SJCRH30 (cell line): ENCODE data around the gene DNAJA4. TPM values are rescaled to one million over a fixed set of nuclear protein-coding genes. Genes with fewer than 3 reads are reported as not detected.

Experiments
- DNase-seq, 2 experiments: peaks; one replicate each; pipeline ENCODE4 v3.0.0-alpha.2; 2015 to 2020
- H3K27ac ChIP-seq: fragments of 250-450 bp; sonication (Bioruptor Pico); 2 replicates; pipeline ENCODE4 v1.5.1; 2020; ENCODE audit warnings: mild to moderate bottlenecking, moderate library complexity
- H3K27me3 ChIP-seq: fragments of 250-450 bp; sonication (Bioruptor Pico); 2 replicates; pipeline ENCODE4 v1.5.1; 2020; ENCODE audit warnings: mild to moderate bottlenecking, moderate library complexity
- H3K36me3 ChIP-seq: fragments of 250-450 bp; sonication (Bioruptor Pico); 2 replicates; pipeline ENCODE4 v1.5.1; 2020; ENCODE audit warnings: mild to moderate bottlenecking, moderate library complexity
- H3K4me1 ChIP-seq: fragments of 250-450 bp; sonication (Bioruptor Pico); 2 replicates; pipeline ENCODE4 v1.5.1; 2020; ENCODE audit warnings: mild to moderate bottlenecking, moderate library complexity
- H3K4me3 ChIP-seq: fragments of 250-450 bp; sonication (Bioruptor Pico); 2 replicates; pipeline ENCODE4 v1.5.1; 2020; ENCODE audit warnings: mild to moderate bottlenecking, moderate library complexity
- H3K9me3 ChIP-seq: fragments of 250-450 bp; sonication (Bioruptor Pico); replicated peaks from 2 replicates; pipeline ENCODE4 v1.5.1; 2020; ENCODE audit warnings: mild to moderate bottlenecking, moderate library complexity
- total RNA-seq: library from RNA; depleted of rRNA; stranded (reverse); fragments of >200 nt; shearing (Covaris generic); gene quantifications from 2 replicates; pipeline ENCODE4 v1.2.3, GENCODE V29; 2014; rRNA removed

Gene DNAJA4
- total RNA-seq, result 0.15 TPM in 1 of 2 replicates, not detected in the other

DNA sequence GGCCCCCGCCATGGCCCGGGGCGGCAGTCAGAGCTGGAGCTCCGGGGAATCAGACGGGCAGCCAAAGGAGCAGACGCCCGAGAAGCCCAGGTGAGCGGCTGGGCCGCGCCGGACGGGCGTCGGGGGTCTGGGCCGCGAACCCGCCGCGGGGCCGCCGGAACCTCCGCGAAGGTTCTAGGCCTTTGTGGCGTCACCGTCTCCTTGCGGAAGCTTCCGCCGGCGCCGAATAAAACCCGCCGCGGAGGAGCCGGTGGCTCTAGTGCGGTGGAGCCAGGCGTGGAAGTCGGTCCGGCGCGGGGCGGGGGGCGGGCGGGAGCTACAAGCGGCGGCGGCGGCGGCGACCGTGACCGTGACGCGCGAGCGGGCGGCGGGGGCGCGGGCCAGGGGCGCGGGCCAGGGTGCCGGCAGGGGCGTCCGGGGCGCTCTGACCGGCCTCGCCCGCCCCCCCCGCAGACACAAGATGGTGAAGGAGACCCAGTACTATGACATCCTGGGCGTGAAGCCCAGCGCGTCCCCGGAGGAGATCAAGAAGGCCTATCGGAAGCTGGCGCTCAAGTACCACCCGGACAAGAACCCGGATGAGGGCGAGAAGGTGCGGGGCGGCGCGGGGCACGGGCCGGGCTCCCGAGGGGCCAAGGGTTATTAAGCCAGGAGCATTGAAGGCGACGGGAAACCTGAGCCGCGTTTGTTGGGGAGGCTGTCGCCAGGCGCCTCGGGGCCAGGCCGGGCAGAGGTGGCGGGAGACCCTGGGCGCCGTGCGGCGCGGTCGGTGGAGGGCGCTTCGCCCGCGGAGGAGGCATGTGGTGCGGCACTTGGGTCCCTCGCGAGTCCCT is at the start of gene DNAJA4:
Gene DNAJA4 (plus strand): TSS at position 259 of the 833 bp plus-strand sequence. CDS start 202 bp downstream, at position 461.
- DNase-seq, result no peak
- Histone ChIP-seq H3K4me3 (no peak within 1 kb of the TSS), H3K4me1 (peaks cover 8% of the 10 kb centered on the region; the same call in 1 of the 2 replicates), H3K9me3 (no peaks in the 10 kb centered on the region), H3K27me3 (no peaks in the 10 kb centered on the region), H3K36me3 (no peaks in the 10 kb centered on the region), H3K27ac (no peak within 1 kb of the TSS)

- Histone ChIP-seq H3K4me3 (no peak overlapping the region), H3K27me3 (no peaks in the 10 kb centered on the region), H3K9me3 (no peaks in the 10 kb centered on the region), H3K27ac (no peak overlapping the region), H3K36me3 (no peaks in the 10 kb centered on the region), H3K4me1 (peaks cover 23% of the 10 kb centered on the region)
- DNase-seq, result no peak
Measured at GRCh38 chr15:78216276-78217104, 47.9 kb upstream of the DNAJA4 start.

- Histone ChIP-seq H3K4me1 (no peaks in the 10 kb centered on the region; the same call in 1 of the 2 replicates), H3K27ac (no peak overlapping the region), H3K4me3 (no peak overlapping the region), H3K27me3 (no peaks in the 10 kb centered on the region), H3K36me3 (no peaks in the 10 kb centered on the region), H3K9me3 (no peaks in the 10 kb centered on the region)
- DNase-seq, result no peak
Measured at GRCh38 chr15:78220713-78221112, 43.6 kb upstream of the DNAJA4 start.

DNA sequence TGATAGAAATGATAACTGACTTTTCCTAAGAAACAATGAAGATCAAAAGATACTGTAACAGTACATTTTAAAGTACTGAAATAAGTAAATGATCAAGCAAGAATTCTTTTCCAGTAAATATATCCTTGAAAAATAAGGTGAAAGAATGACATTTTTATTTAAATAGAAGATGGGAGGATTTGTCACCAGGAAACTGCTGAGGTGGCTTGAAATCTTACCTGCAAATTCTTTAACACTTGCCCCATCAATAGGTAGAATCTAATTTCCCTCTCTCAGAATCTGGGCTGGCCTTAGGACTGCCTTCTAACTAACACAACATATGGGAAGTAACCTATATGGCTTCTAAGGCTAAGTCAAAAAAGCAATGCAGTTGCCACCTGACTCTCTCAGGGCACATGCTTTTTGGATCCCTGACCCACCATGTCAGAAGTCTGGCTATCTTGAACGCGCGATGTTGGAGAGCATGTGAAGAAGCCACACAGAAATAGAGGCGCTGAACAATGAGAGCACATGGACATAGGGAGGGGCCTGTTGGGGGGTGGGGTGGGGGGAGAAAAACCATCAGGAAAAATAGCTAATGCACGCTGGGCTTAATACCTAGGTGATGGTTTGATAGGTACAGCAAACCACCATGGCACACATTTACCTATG is 41.5 kb upstream of the DNAJA4 start:
- Histone ChIP-seq H3K27ac (no peak overlapping the region), H3K9me3 (no peaks in the 10 kb centered on the region), H3K36me3 (no peaks in the 10 kb centered on the region), H3K27me3 (no peaks in the 10 kb centered on the region), H3K4me1 (no peaks in the 10 kb centered on the region; the same call in 1 of the 2 replicates), H3K4me3 (no peak overlapping the region)
- no peak for DNase-seq

DNA sequence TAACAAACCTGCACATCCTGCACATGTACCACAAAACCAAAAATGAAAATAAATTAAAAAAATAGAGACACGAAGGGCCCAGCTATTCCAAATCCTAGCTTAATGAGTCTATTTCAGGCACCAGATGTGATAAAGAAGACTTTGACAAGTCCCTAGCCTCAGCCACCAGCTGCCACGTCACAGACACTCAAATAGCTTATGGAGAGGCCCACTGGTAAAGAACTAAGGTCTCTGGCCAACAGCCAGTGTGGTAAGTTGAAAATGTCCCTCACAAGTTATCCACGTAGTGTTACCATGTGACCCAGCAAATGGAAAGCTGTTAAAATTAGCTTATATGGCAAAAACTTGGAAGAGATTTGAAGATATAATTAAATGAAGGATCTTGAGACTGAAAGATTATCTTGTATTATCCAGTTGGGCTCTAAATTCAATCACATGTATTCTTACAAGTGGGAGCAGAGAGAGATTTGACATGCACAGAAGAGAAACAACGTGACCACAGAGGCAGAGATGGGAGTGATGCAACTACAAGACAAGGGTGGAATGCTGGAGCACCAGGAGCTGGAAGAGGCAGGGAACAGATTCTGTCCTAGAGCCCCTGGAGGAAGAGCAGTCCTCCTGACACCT is 40.9 kb upstream of the DNAJA4 start:
- Histone ChIP-seq H3K4me1 (no peaks in the 10 kb centered on the region; the same call in 1 of the 2 replicates), H3K4me3 (no peak overlapping the region), H3K27ac (no peak overlapping the region), H3K9me3 (no peaks in the 10 kb centered on the region), H3K36me3 (no peaks in the 10 kb centered on the region), H3K27me3 (no peaks in the 10 kb centered on the region)
- DNase-seq, result no peak

DNA sequence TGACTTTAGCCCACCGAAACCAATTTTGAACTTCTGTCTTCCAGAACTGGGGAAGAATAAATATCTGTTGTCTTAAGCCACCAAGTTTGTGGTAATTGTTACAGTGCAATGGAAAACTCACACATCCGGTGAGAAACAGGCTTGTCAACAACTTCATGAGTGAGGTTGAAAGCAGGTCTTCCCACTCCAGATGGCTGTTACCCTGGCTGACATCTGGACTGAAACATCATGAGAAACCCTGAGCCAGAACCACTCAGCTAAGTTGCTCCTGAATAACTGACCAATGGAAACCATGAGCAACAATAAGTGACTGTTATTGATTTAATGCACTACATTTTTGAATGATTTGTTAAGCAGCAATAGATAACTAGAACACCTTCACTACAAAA is 40.3 kb upstream of the DNAJA4 start:
- Histone ChIP-seq H3K36me3 (no peaks in the 10 kb centered on the region), H3K27ac (no peak overlapping the region), H3K4me1 (no peaks in the 10 kb centered on the region; the same call in 1 of the 2 replicates), H3K27me3 (no peaks in the 10 kb centered on the region), H3K9me3 (no peaks in the 10 kb centered on the region), H3K4me3 (no peak overlapping the region)
- no peak for DNase-seq

DNA sequence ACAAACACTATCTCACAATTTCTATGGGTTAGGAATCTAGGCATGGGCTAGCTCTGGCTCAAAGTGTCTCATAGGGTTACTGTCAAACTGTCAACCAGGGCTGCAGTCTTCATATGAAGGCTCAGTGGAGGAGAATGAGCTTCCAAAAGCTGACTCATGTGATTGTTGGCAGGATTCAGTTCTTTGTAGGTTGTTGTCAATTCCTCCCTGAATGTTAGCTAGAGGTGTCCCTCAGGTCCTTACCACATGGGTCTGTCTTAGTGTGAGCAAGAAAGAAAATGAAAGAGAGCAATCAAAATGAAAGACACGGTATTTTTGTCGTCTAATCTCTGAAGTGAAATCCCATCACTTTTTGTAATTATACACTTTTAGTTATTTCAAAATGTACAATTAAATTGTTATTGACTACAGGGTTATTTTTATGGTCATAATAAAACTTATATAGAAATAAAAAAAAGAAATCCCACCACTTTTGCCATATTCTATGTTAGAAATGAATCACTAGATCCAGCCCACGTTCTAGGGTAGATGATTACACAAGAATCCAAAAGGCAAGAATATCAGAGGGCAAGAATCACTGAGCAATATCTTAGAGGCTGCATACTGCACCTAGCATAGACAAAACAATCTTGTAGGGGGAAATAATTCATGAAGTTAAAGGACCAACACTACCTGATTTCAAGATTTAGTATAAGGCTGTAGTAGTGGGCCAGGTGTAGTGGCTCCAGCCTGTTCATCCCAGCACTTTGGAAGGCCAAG is 38.4 kb upstream of the DNAJA4 start:
- H3K4me3 ChIP-seq, result no peak overlapping the region
- H3K4me1 ChIP-seq, result no peaks in the 10 kb centered on the region; the same call in 1 of the 2 replicates
- H3K9me3 ChIP-seq, result no peaks in the 10 kb centered on the region
- H3K27ac ChIP-seq, result no peak overlapping the region
- no peaks in the 10 kb centered on the region for H3K36me3 ChIP-seq
- no peaks in the 10 kb centered on the region for H3K27me3 ChIP-seq
- DNase-seq, result no peak

DNA sequence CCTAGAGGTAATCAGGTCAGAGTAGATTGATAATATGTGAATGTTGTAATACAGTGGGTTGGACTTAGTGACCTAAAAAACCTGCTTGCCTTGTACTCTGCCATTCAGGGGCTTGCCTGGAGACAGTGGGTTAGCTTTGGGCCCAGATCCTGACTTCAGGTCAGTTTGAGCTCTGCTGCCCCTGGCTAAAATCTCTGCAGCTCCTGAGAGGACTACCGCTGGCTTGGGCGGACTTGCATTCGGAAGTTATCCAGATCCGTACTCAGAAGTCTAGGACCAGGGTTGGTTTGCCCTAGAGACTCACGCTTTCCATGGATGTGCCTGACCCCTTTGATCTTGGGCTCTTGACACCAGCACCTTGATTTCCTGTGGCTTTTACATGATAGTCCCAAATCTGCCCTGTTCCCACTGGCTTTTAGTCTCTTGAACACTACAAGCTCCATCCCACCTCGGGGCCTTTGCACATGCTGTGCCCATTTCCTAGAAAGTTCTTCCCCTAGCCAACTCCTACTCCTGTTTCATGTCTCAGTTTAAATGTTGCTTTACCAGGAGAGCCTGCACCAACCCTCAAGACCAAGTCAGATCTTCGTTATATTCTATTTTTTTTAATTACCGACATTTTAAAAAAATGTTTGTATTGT is 35.9 kb upstream of the DNAJA4 start:
- H3K9me3 ChIP-seq, result no peaks in the 10 kb centered on the region
- H3K27ac ChIP-seq, result no peak overlapping the region
- no peaks in the 10 kb centered on the region for H3K36me3 ChIP-seq
- DNase-seq, result no peak
- no peaks in the 10 kb centered on the region for H3K27me3 ChIP-seq
- no peak overlapping the region for H3K4me3 ChIP-seq
- H3K4me1 ChIP-seq, result no peaks in the 10 kb centered on the region; the same call in 1 of the 2 replicates

GRCh38 chr15:78229431-78230406 is 34.6 kb upstream of the DNAJA4 start:
- Histone ChIP-seq H3K27ac (no peak overlapping the region), H3K4me3 (no peak overlapping the region), H3K9me3 (no peaks in the 10 kb centered on the region), H3K27me3 (no peaks in the 10 kb centered on the region), H3K4me1 (no peaks in the 10 kb centered on the region), H3K36me3 (no peaks in the 10 kb centered on the region)
- no peak for DNase-seq

DNA sequence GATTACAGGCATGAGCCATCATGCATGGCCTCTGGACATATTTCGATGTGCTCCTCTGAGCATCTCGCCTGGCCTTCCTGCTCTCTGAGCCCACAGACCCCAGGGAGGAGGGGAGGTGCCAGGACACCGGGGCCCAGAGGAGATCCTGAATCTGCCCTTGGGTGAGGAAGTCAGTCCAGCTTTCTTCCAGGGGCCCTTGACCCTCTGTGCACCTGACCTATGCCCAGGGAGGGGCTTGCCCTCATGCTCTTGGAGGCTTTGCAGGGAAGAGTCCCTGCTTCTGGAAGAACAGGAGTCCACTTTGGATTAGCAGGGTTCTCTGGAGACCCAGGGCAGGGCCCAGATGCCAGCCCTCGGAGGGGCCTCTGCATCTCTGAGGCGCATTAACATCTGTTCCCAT is 31.4 kb upstream of the DNAJA4 start:
- Histone ChIP-seq H3K9me3 (no peaks in the 10 kb centered on the region), H3K27ac (no peak overlapping the region), H3K27me3 (no peaks in the 10 kb centered on the region)

GRCh38 chr15:78233496-78233895 is 30.9 kb upstream of the DNAJA4 start:
- H3K36me3 ChIP-seq, result no peaks in the 10 kb centered on the region
- H3K9me3 ChIP-seq, result no peaks in the 10 kb centered on the region
- H3K27me3 ChIP-seq, result no peaks in the 10 kb centered on the region
- H3K4me3 ChIP-seq, result no peak overlapping the region
- no peak for DNase-seq
- H3K27ac ChIP-seq, result no peak overlapping the region
- H3K4me1 ChIP-seq, result no peaks in the 10 kb centered on the region

More for the DNA sequence above, 31.4 kb upstream of the DNAJA4 start:
- Histone ChIP-seq H3K36me3 (no peaks in the 10 kb centered on the region), H3K4me3 (no peak overlapping the region), H3K4me1 (no peaks in the 10 kb centered on the region)
- DNase-seq, result no peak

DNA sequence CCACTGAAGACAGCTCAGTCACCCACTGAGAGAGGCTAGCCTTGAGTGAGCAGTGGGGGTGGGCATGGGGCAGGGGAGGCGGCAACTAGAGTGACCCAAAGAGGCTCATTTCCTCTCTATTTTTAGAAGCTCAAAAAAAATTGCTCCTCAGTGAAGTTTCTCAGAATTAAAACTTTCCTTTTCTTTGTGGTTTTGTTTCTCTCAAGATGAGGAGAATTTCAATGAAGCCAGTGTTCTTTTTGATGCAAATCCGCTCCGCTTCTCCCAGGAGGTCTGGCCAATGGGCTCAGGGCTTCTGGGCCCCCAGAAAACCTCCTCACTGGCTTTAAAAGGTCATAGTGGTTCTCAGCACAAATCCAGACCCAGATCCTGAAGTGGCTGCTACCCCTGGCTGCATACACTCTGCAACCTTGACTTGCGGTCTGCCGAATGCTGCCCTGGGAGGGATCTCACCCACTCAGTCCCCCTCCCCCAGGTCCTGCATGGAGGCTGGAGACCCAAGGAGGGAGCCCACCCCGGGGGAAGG is 29.8 kb upstream of the DNAJA4 start, which contains the start of gene ACSBG1:
Gene ACSBG1 (minus strand): TSS at position 51 of the 526 bp plus-strand sequence. CDS start 64 bp downstream, outside the sequence.
- DNase-seq, result no peak
- no peak within 1 kb of the TSS for H3K27ac ChIP-seq
- H3K36me3 ChIP-seq, result no peaks in the 10 kb centered on the region
- H3K9me3 ChIP-seq, result no peaks in the 10 kb centered on the region
- H3K27me3 ChIP-seq, result no peaks in the 10 kb centered on the region
- no peak within 1 kb of the TSS for H3K4me3 ChIP-seq
- H3K4me1 ChIP-seq, result peaks cover under 1% of the 10 kb centered on the region; the same call in 1 of the 2 replicates
